MM.1S (cell line): ENCODE data around the gene ZDHHC22.

Source experiments
- CTCF ChIP-seq: fragments of 300-600 bp; sonication (generic); IDR thresholded peaks from 2 replicates; pipeline ENCODE4 v1.5.1; 2016; ENCODE audit warnings: antibody characterized with exemption, low read length, mixed read lengths
- EZH2 ChIP-seq: fragments of 300-600 bp; sonication (generic); optimal IDR thresholded peaks from 2 replicates; pipeline ENCODE3; 2017; ENCODE audit warnings: low read depth, mild to moderate bottlenecking, antibody characterized with exemption, low read length, mixed read lengths

- TF ChIP-seq EZH2 (no peak), CTCF (no peak)
These were observed 15.7 kb downstream of the ZDHHC22 start for GRCh38 chr14:77125823-77126325.
